SK-N-MC (cell line): Measurements from ENCODE around the gene SNX20.

Source experiments
- DNase-seq: peaks from one replicate; pipeline ENCODE4 v3.0.0-alpha.2; 2011; ENCODE audit warnings: low read depth, low spot score
- H3K27ac ChIP-seq: fragments of 200-600 bp; sonication (generic); 2 replicates; pipeline ENCODE4 v1.5.1; 2016; ENCODE audit warnings: mixed run types
- H3K36me3 ChIP-seq: fragments of 200-600 bp; sonication (generic); 2 replicates; pipeline ENCODE4 v1.6.1; 2017; ENCODE audit warnings: antibody characterized with exemption, low read length, mixed read lengths; ENCODE audit not compliant: insufficient read depth
- H3K4me3 ChIP-seq: fragments of 200-600 bp; sonication (generic); 2 replicates; pipeline ENCODE4 v1.5.1; 2016
- H3K9ac ChIP-seq: fragments of 200-600 bp; sonication (generic); 2 replicates; pipeline ENCODE4 v1.8.0; 2017; ENCODE audit warnings: mixed run types, mixed read lengths; ENCODE audit not compliant: insufficient read length
- H3K9me3 ChIP-seq: fragments of 200-600 bp; sonication (generic); 2 replicates; pipeline ENCODE4 v1.6.1; 2017; ENCODE audit warnings: low read depth, mild to moderate bottlenecking, antibody characterized with exemption, low read length, moderate library complexity, mixed read lengths
- EZH2 ChIP-seq: fragments of 200-600 bp; sonication (generic); IDR thresholded peaks from one replicate; pipeline ENCODE4 v1.6.1; 2017; ENCODE audit warnings: antibody characterized with exemption
- FOXP2 ChIP-seq: optimal IDR thresholded peaks from 2 replicates; pipeline ENCODE3; 2011; ENCODE audit warnings: mild to moderate bottlenecking, moderate library complexity; ENCODE audit not compliant: insufficient read depth; ENCODE audit errors: extremely low read length, control extremely low read depth
- POLR2AphosphoS5 ChIP-seq: IDR thresholded peaks from 2 replicates; pipeline ENCODE4 v1.6.1; 2012; ENCODE audit warnings: mild to moderate bottlenecking, low read depth, low read length, borderline replicate concordance

SNX20 gene

DNA sequence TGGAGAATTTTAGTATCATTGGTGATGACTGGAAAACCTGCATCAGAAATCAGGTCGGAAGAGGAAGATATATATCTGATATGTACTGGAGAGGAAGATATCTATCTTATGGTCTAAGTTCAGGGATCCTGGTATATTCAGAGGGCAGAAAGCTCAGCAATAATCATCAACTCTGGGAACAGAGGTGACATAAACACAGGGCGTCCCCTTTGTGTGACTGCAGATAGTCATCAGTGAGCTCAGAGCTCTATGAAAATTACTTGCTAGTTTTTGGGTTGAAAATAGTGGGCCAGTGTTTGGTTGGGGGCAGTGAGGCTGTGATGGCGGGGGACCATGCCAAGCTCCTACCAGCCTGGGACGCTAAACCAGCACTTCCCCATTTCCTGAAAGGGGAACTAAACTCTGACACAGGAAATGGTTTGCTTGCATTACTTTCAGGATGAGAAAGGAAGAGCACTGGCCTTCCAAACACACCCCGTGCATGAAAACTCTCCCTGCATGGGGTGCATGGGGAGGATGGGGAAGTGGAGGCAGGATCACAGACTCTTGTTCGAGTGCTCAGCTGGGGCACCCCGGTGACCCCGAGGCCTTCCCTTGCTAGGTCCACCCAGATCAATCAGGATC lies 28.1 kb upstream of the SNX20 start:
- no peaks in the 10 kb centered on the region for H3K36me3 ChIP-seq
- no peak for DNase-seq
- H3K9me3 ChIP-seq, result no peaks in the 10 kb centered on the region
- no peak overlapping the region for H3K9ac ChIP-seq
- H3K4me3 ChIP-seq, result no peak overlapping the region
- TF ChIP-seq POLR2AphosphoS5, result no peak
- H3K27ac ChIP-seq, result no peak overlapping the region

DNA sequence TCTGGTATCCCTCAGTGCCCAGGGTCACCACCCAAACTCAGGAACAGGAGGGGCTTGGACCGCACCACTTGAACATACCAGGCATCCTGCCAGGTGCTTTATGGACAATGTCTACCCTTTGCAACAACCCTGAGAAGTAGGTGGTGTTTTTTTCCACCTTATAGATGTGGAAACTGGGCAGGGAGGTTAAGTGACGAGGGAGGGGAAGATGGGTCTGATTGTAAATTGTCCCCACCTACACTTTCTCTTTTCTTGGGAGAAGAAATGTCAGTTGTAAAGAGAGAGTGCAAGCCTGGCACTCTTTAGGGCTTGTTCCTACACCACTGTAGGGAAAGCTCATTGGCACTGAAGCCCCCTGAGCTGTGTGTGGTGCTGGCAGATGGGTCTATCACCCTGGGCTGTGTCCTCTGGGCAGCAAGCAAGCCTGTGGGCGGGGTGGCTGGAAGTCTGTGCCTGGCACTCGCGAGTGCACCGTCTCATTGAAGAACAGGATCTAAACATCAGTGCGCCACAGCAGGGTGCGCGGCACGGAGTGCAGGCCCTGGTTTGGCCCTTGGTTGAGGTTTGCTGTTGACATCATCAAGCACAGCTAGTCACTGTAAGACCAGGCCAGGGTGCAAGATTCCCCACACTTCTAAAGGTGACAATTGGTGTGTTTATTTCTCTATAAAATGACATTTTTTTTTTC lies 27.4 kb upstream of the SNX20 start:
- Histone ChIP-seq H3K27ac (no peak overlapping the region), H3K9me3 (no peaks in the 10 kb centered on the region), H3K9ac (no peak overlapping the region), H3K36me3 (no peaks in the 10 kb centered on the region), H3K4me3 (no peak overlapping the region)
- DNase-seq, result no peak
- TF ChIP-seq EZH2 (no peak), POLR2AphosphoS5 (no peak), FOXP2 (no peak)

DNA sequence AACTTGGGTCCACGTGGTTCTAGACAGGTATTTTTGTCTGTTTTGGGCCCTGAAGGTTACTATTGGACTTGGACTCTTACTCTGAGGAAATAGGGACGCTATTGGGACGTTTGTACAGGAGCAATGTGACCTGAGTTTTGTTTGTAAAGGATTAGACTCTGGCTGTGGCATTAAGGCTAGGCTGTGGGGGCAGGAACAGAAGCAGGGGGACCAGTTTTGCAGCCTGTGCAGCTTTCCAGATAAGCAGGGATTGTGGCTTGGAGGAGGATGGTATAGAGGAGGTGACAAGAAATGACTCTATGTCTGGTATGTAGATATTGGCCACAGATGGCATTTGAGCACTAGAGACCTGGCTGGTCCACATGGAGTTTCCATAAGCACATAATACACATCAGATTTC lies 25.1 kb upstream of the SNX20 start:
- Histone ChIP-seq H3K9ac (no peak overlapping the region), H3K27ac (no peak overlapping the region), H3K9me3 (no peaks in the 10 kb centered on the region), H3K36me3 (no peaks in the 10 kb centered on the region), H3K4me3 (no peak overlapping the region)
- DNase-seq, result no peak
- TF ChIP-seq POLR2AphosphoS5 (no peak), FOXP2 (no peak), EZH2 (no peak)

DNA sequence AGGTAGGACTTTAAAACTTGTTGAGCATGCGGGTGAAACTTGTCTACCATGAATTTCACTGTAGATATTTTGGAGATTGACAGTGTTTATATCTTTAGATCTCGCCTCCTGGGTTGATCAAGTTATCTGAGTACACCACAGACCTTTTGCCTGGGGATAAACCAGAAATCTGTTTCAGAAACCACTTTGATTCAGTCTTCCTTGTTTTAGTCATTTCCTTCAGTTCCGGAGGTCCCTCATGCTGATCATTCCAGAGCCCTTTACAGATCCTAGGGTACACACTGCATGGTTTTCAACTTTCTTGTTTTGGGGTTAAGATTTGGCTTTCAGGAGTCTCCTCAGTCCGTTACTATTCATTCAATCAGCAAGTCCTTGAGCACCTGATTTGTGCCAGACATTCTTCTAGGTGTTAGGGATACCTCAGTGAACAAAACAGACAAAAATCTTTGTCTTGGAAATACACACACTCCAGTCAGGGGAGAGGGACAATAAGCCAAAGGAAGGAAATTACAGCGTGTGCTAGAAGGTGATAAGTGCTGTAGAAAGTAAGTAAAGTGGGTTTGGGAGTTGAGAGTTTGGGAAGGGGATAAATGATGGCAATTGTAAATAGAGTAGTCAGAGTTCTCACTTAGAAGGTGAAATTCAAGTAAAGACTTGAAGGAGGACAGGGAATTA lies 24.5 kb upstream of the SNX20 start:
- H3K4me3 ChIP-seq, result no peak overlapping the region
- no peaks in the 10 kb centered on the region for H3K9me3 ChIP-seq
- H3K27ac ChIP-seq, result no peak overlapping the region
- no peak for TF ChIP-seq POLR2AphosphoS5
- no peak for TF ChIP-seq EZH2
- TF ChIP-seq FOXP2, result no peak
- no peak overlapping the region for H3K9ac ChIP-seq
- no peak for DNase-seq
- H3K36me3 ChIP-seq, result no peaks in the 10 kb centered on the region

DNA sequence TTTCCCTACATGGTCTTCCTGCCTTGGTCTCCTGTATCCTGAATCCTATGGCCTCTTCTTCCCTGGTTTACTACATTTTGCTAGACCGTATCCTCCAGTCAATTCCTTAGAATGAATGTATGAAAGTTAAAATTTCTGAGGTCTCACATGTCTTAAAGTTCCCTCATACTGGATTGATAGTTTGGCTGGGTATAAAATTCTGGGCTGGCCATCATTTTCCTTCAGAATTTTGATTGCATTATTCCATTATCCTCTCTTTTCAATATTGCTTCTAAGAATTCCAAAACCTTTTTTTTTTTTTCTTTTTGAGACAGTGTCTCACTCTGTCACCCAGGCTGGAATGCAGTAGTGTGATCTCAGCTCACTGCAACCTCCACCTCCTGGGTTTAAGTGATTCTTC lies 23.1 kb upstream of the SNX20 start:
- H3K27ac ChIP-seq, result no peak overlapping the region
- DNase-seq, result no peak
- no peak overlapping the region for H3K9ac ChIP-seq
- H3K4me3 ChIP-seq, result no peak overlapping the region
- no peaks in the 10 kb centered on the region for H3K9me3 ChIP-seq
- TF ChIP-seq EZH2 (no peak), FOXP2 (no peak), POLR2AphosphoS5 (no peak)
- H3K36me3 ChIP-seq, result no peaks in the 10 kb centered on the region

DNA sequence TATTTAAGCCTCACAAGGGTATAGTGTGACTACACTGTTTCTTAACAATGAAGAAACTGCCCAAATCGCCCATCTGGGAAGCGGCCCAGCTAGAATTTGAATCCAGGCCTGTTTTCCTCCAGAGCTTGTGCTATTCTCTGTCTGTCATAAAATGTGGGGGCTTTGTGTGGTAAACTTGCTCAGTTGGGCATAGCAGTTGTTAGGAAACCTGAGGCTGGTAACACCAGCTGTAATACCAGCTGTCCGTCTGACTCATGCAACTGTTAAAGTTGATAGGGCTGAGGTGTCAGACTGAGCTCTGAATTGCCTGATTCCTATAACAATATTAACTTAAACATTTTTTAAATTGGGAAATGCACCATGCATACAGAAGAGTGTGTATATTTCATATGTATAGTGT lies 21.6 kb upstream of the SNX20 start:
- Histone ChIP-seq H3K9me3 (no peaks in the 10 kb centered on the region), H3K36me3 (no peaks in the 10 kb centered on the region), H3K27ac (no peak overlapping the region), H3K9ac (no peak overlapping the region), H3K4me3 (no peak overlapping the region)
- DNase-seq, result no peak
- TF ChIP-seq POLR2AphosphoS5 (no peak), EZH2 (no peak), FOXP2 (no peak)

DNA sequence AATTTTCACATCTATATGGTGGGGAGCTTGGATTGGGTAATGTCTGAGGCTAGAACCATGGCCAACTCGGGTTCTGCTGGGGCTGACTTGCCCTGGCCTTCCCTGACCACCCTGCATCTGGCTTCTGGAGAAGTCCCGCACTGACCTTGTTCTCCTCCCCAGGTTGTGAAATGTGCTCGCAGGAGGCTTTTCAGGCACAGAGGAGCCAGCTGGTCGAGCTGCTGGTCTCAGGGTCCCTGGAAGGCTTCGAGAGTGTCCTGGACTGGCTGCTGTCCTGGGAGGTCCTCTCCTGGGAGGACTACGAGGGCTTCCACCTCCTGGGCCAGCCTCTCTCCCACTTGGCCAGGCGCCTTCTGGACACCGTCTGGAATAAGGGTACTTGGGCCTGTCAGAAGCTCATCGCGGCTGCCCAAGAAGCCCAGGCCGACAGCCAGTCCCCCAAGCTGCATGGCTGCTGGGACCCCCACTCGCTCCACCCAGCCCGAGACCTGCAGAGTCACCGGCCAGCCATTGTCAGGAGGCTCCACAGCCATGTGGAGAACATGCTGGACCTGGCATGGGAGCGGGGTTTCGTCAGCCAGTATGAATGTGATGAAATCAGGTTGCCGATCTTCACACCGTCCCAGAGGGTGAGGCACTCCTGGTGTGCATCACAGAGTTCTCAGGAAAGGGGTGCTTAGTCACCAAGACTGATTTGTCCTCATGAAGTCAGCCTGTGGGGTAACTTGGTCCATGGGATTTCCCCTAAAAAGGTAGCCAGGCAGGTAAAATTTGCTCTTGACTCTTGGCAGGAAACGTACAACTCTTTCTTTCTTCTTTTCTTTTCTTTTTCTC lies 18.4 kb upstream of the SNX20 start:
- no peak for DNase-seq
- H3K36me3 ChIP-seq, result no peaks in the 10 kb centered on the region
- H3K9me3 ChIP-seq, result no peaks in the 10 kb centered on the region
- no peak overlapping the region for H3K9ac ChIP-seq
- no peak overlapping the region for H3K27ac ChIP-seq
- no peak overlapping the region for H3K4me3 ChIP-seq
- TF ChIP-seq FOXP2 (no peak), EZH2 (no peak), POLR2AphosphoS5 (no peak)
